ENCODE results near the gene BPGM.

BPGM gene

GRCh38 chr7:134618756-134619530 is 27.7 kb upstream of the BPGM start:
- H3K4me3 ChIP-seq (ENCODE audit: insufficient read depth, low read depth, low read length) = no peak overlapping the region
- WGBS, 2 experiments = 81 to 85% methylated on average over 5 of the region's 5 CpGs
- no peak overlapping the region for H3K27ac ChIP-seq (ENCODE audit: insufficient read depth, low read depth, low read length, poor library complexity, severe bottlenecking)
- H3K27me3 ChIP-seq (ENCODE audit: control insufficient read depth, insufficient read depth, low read length, poor library complexity, severe bottlenecking) = no peaks in the 10 kb centered on the region
- H3K36me3 ChIP-seq (ENCODE audit: control insufficient read depth, insufficient read depth, low read length) = no peaks in the 10 kb centered on the region
- H3K4me1 ChIP-seq (ENCODE audit: control insufficient read depth, insufficient read depth, low read length) = no peaks in the 10 kb centered on the region
- H3K9me3 ChIP-seq (ENCODE audit: control insufficient read depth, low read length) = no peaks in the 10 kb centered on the region

GRCh38 chr7:134619627-134620331 is 26.9 kb upstream of the BPGM start:
- H3K9me3 ChIP-seq (ENCODE audit: control insufficient read depth, low read length) = no peaks in the 10 kb centered on the region
- no peaks in the 10 kb centered on the region for H3K36me3 ChIP-seq (ENCODE audit: control insufficient read depth, insufficient read depth, low read length)
- no peak overlapping the region for H3K27ac ChIP-seq (ENCODE audit: insufficient read depth, low read depth, low read length, poor library complexity, severe bottlenecking)
- H3K27me3 ChIP-seq (ENCODE audit: control insufficient read depth, insufficient read depth, low read length, poor library complexity, severe bottlenecking) = no peaks in the 10 kb centered on the region
- no peaks in the 10 kb centered on the region for H3K4me1 ChIP-seq (ENCODE audit: control insufficient read depth, insufficient read depth, low read length)
- no peak overlapping the region for H3K4me3 ChIP-seq (ENCODE audit: insufficient read depth, low read depth, low read length)
- 83 to 88% methylated on average over 2 of the region's 2 CpGs for WGBS, 2 experiments

GRCh38 chr7:134622303-134622995 is 24.2 kb upstream of the BPGM start:
- H3K4me1 ChIP-seq (ENCODE audit: control insufficient read depth, insufficient read depth, low read length) = no peaks in the 10 kb centered on the region
- H3K36me3 ChIP-seq (ENCODE audit: control insufficient read depth, insufficient read depth, low read length) = no peaks in the 10 kb centered on the region
- H3K9me3 ChIP-seq (ENCODE audit: control insufficient read depth, low read length) = no peaks in the 10 kb centered on the region
- 86 to 92% methylated on average over 6 to 7 of the region's 7 CpGs for WGBS, 2 experiments
- H3K27me3 ChIP-seq (ENCODE audit: control insufficient read depth, insufficient read depth, low read length, poor library complexity, severe bottlenecking) = no peaks in the 10 kb centered on the region
- H3K27ac ChIP-seq (ENCODE audit: insufficient read depth, low read depth, low read length, poor library complexity, severe bottlenecking) = no peak overlapping the region
- H3K4me3 ChIP-seq (ENCODE audit: insufficient read depth, low read depth, low read length) = no peak overlapping the region

- Histone ChIP-seq H3K27ac (ENCODE audit: insufficient read depth, low read depth, low read length, poor library complexity, severe bottlenecking) (no peak overlapping the region), H3K4me1 (ENCODE audit: control insufficient read depth, insufficient read depth, low read length) (no peaks in the 10 kb centered on the region), H3K9me3 (ENCODE audit: control insufficient read depth, low read length) (no peaks in the 10 kb centered on the region), H3K36me3 (ENCODE audit: control insufficient read depth, insufficient read depth, low read length) (no peaks in the 10 kb centered on the region), H3K4me3 (ENCODE audit: insufficient read depth, low read depth, low read length) (no peak overlapping the region), H3K27me3 (ENCODE audit: control insufficient read depth, insufficient read depth, low read length, poor library complexity, severe bottlenecking) (no peaks in the 10 kb centered on the region)
- WGBS, 2 experiments = 94% methylated on average over 2 of the region's 2 CpGs; no CpG with 5 or more reads in 1 of the 2 experiments
Measured at GRCh38 chr7:134623193-134623592, 23.5 kb upstream of the BPGM start.

GRCh38 chr7:134625550-134625949 is 21.1 kb upstream of the BPGM start:
- no peak overlapping the region for H3K27ac ChIP-seq (ENCODE audit: insufficient read depth, low read depth, low read length, poor library complexity, severe bottlenecking)
- 83 to 100% methylated on average over 1 to 2 of the region's 3 CpGs for WGBS, 2 experiments
- H3K27me3 ChIP-seq (ENCODE audit: control insufficient read depth, insufficient read depth, low read length, poor library complexity, severe bottlenecking) = no peaks in the 10 kb centered on the region
- H3K4me1 ChIP-seq (ENCODE audit: control insufficient read depth, insufficient read depth, low read length) = no peaks in the 10 kb centered on the region
- H3K9me3 ChIP-seq (ENCODE audit: control insufficient read depth, low read length) = no peaks in the 10 kb centered on the region
- no peaks in the 10 kb centered on the region for H3K36me3 ChIP-seq (ENCODE audit: control insufficient read depth, insufficient read depth, low read length)
- H3K4me3 ChIP-seq (ENCODE audit: insufficient read depth, low read depth, low read length) = no peak overlapping the region

GRCh38 chr7:134627109-134627774 is 19.4 kb upstream of the BPGM start:
- H3K27me3 ChIP-seq (ENCODE audit: control insufficient read depth, insufficient read depth, low read length, poor library complexity, severe bottlenecking) = peaks cover 5% of the 10 kb centered on the region
- H3K4me3 ChIP-seq (ENCODE audit: insufficient read depth, low read depth, low read length) = no peak overlapping the region
- H3K36me3 ChIP-seq (ENCODE audit: control insufficient read depth, insufficient read depth, low read length) = no peaks in the 10 kb centered on the region
- H3K4me1 ChIP-seq (ENCODE audit: control insufficient read depth, insufficient read depth, low read length) = no peaks in the 10 kb centered on the region
- H3K9me3 ChIP-seq (ENCODE audit: control insufficient read depth, low read length) = no peaks in the 10 kb centered on the region
- no peak overlapping the region for H3K27ac ChIP-seq (ENCODE audit: insufficient read depth, low read depth, low read length, poor library complexity, severe bottlenecking)
- WGBS, 2 experiments = 88 to 96% methylated on average over 1 to 2 of the region's 2 CpGs

- Histone ChIP-seq H3K27ac (ENCODE audit: insufficient read depth, low read depth, low read length, poor library complexity, severe bottlenecking) (no peak overlapping the region), H3K9me3 (ENCODE audit: control insufficient read depth, low read length) (no peaks in the 10 kb centered on the region), H3K36me3 (ENCODE audit: control insufficient read depth, insufficient read depth, low read length) (no peaks in the 10 kb centered on the region), H3K4me1 (ENCODE audit: control insufficient read depth, insufficient read depth, low read length) (no peaks in the 10 kb centered on the region), H3K27me3 (ENCODE audit: control insufficient read depth, insufficient read depth, low read length, poor library complexity, severe bottlenecking) (peaks cover 5% of the 10 kb centered on the region), H3K4me3 (ENCODE audit: insufficient read depth, low read depth, low read length) (no peak overlapping the region)
- WGBS, 2 experiments = no CpG with 5 or more reads among the region's 1 CpG
Measured at GRCh38 chr7:134627775-134628153, 18.9 kb upstream of the BPGM start.

- no peaks in the 10 kb centered on the region for H3K36me3 ChIP-seq (ENCODE audit: control insufficient read depth, insufficient read depth, low read length)
- no peak overlapping the region for H3K27ac ChIP-seq (ENCODE audit: insufficient read depth, low read depth, low read length, poor library complexity, severe bottlenecking)
- peaks cover 5% of the 10 kb centered on the region for H3K27me3 ChIP-seq (ENCODE audit: control insufficient read depth, insufficient read depth, low read length, poor library complexity, severe bottlenecking)
- no peak overlapping the region for H3K4me3 ChIP-seq (ENCODE audit: insufficient read depth, low read depth, low read length)
- H3K9me3 ChIP-seq (ENCODE audit: control insufficient read depth, low read length) = no peaks in the 10 kb centered on the region
- no peaks in the 10 kb centered on the region for H3K4me1 ChIP-seq (ENCODE audit: control insufficient read depth, insufficient read depth, low read length)
Measured at GRCh38 chr7:134629445-134629844, 17.2 kb upstream of the BPGM start.

GRCh38 chr7:134630237-134630636 is 16.4 kb upstream of the BPGM start:
- 78 to 95% methylated on average over 1 of the region's 1 CpG for WGBS, 2 experiments
- Histone ChIP-seq H3K36me3 (ENCODE audit: control insufficient read depth, insufficient read depth, low read length) (no peaks in the 10 kb centered on the region), H3K4me1 (ENCODE audit: control insufficient read depth, insufficient read depth, low read length) (no peaks in the 10 kb centered on the region), H3K27me3 (ENCODE audit: control insufficient read depth, insufficient read depth, low read length, poor library complexity, severe bottlenecking) (peaks cover 5% of the 10 kb centered on the region), H3K27ac (ENCODE audit: insufficient read depth, low read depth, low read length, poor library complexity, severe bottlenecking) (no peak overlapping the region), H3K4me3 (ENCODE audit: insufficient read depth, low read depth, low read length) (no peak overlapping the region), H3K9me3 (ENCODE audit: control insufficient read depth, low read length) (no peaks in the 10 kb centered on the region)

- H3K27ac ChIP-seq (ENCODE audit: insufficient read depth, low read depth, low read length, poor library complexity, severe bottlenecking) = no peak overlapping the region
- peaks cover 5% of the 10 kb centered on the region for H3K27me3 ChIP-seq (ENCODE audit: control insufficient read depth, insufficient read depth, low read length, poor library complexity, severe bottlenecking)
Measured at GRCh38 chr7:134630893-134631292, 15.8 kb upstream of the BPGM start.

More at GRCh38 chr7:134630893-134631292, 15.8 kb upstream of the BPGM start:
- Histone ChIP-seq H3K36me3 (ENCODE audit: control insufficient read depth, insufficient read depth, low read length) (no peaks in the 10 kb centered on the region), H3K4me1 (ENCODE audit: control insufficient read depth, insufficient read depth, low read length) (no peaks in the 10 kb centered on the region), H3K9me3 (ENCODE audit: control insufficient read depth, low read length) (no peaks in the 10 kb centered on the region), H3K4me3 (ENCODE audit: insufficient read depth, low read depth, low read length) (no peak overlapping the region)

Measured in ectodermal cell (in vitro differentiated cells).